Activated naive CD8-positive, alpha-beta T cell (primary cell): ENCODE measurements around the gene ANXA5.
"Not testable (repeated sequence)": the region's sequence is repeated elsewhere in the genome, so short reads cannot be mapped to it uniquely, and the experiment has no call there.

ENCODE experiments used
- H3K27ac Mint-ChIP-seq: one replicate; pipeline ENCODE4 v1.8.0; 2021; ENCODE audit warnings: mixed read lengths
- H3K27me3 Mint-ChIP-seq: one replicate; pipeline ENCODE4 v1.8.0; 2021; ENCODE audit warnings: mixed read lengths
- H3K36me3 Mint-ChIP-seq: one replicate; pipeline ENCODE4 v1.8.0; 2021; ENCODE audit warnings: mixed read lengths
- H3K4me1 Mint-ChIP-seq: one replicate; pipeline ENCODE4 v1.8.0; 2021; ENCODE audit warnings: low read depth, mixed read lengths
- H3K4me3 Mint-ChIP-seq: one replicate; pipeline ENCODE4 v1.8.0; 2021; ENCODE audit warnings: mild to moderate bottlenecking, mixed read lengths
- H3K9me3 Mint-ChIP-seq: one replicate; pipeline ENCODE4 v1.8.0; 2021; ENCODE audit warnings: low read depth, mixed read lengths

Gene ANXA5

GRCh38 chr4:121696581-121697461 lies at the start of gene ANXA5:
TSS of gene ANXA5 (minus strand) at chr4:121696980. CDS start at chr4:121696589, 391 bp downstream.
- H3K27me3 Mint-ChIP-seq = peaks cover 2% of the 10 kb centered on the region
- peak within 1 kb of the TSS; percentile 95 for H3K27ac Mint-ChIP-seq
- H3K4me1 Mint-ChIP-seq = peaks cover 38% of the 10 kb centered on the region
- H3K36me3 Mint-ChIP-seq = no peaks in the 10 kb centered on the region
- no peaks in the 10 kb centered on the region for H3K9me3 Mint-ChIP-seq
- peak within 1 kb of the TSS; percentile 98 for H3K4me3 Mint-ChIP-seq

GRCh38 chr4:121742794-121743193 lies 46.0 kb upstream of the ANXA5 start:
- Mint-ChIP-seq H3K27me3 (peaks cover 5% of the 10 kb centered on the region), H3K9me3 (no peaks in the 10 kb centered on the region), H3K36me3 (no peaks in the 10 kb centered on the region), H3K27ac (no peak overlapping the region), H3K4me1 (no peaks in the 10 kb centered on the region), H3K4me3 (no peak overlapping the region)

- no peak overlapping the region for H3K4me3 Mint-ChIP-seq
- no peaks in the 10 kb centered on the region for H3K4me1 Mint-ChIP-seq
- H3K9me3 Mint-ChIP-seq = no peaks in the 10 kb centered on the region
- peaks cover 2% of the 10 kb centered on the region for H3K27me3 Mint-ChIP-seq
- no peaks in the 10 kb centered on the region for H3K36me3 Mint-ChIP-seq
- H3K27ac Mint-ChIP-seq = no peak overlapping the region
Measured at GRCh38 chr4:121741751-121742150, 45.0 kb upstream of the ANXA5 start.

GRCh38 chr4:121740796-121741409 lies 44.1 kb upstream of the ANXA5 start:
- no peak overlapping the region for H3K27ac Mint-ChIP-seq
- H3K4me1 Mint-ChIP-seq = no peaks in the 10 kb centered on the region
- H3K36me3 Mint-ChIP-seq = no peaks in the 10 kb centered on the region
- no peak overlapping the region for H3K4me3 Mint-ChIP-seq
- H3K27me3 Mint-ChIP-seq = peaks cover 2% of the 10 kb centered on the region
- no peaks in the 10 kb centered on the region for H3K9me3 Mint-ChIP-seq

- H3K9me3 Mint-ChIP-seq = no peaks in the 10 kb centered on the region
- H3K4me1 Mint-ChIP-seq = no peaks in the 10 kb centered on the region
- H3K27ac Mint-ChIP-seq = no peak overlapping the region
- H3K36me3 Mint-ChIP-seq = no peaks in the 10 kb centered on the region
- H3K27me3 Mint-ChIP-seq = no peaks in the 10 kb centered on the region
- no peak overlapping the region for H3K4me3 Mint-ChIP-seq
Measured at GRCh38 chr4:121739575-121739974, 42.8 kb upstream of the ANXA5 start.

- Mint-ChIP-seq H3K36me3 (no peaks in the 10 kb centered on the region), H3K9me3 (no peaks in the 10 kb centered on the region), H3K27me3 (no peaks in the 10 kb centered on the region), H3K4me3 (no peak overlapping the region), H3K4me1 (no peaks in the 10 kb centered on the region), H3K27ac (no peak overlapping the region)
Measured at GRCh38 chr4:121738780-121739535, 42.2 kb upstream of the ANXA5 start.

GRCh38 chr4:121737846-121738554 lies 41.2 kb upstream of the ANXA5 start:
- Mint-ChIP-seq H3K4me3 (no peak overlapping the region), H3K27me3 (no peaks in the 10 kb centered on the region), H3K27ac (no peak overlapping the region)

GRCh38 chr4:121736735-121737351 lies 40.1 kb upstream of the ANXA5 start:
- Mint-ChIP-seq H3K4me3 (no peak overlapping the region), H3K27ac (no peak overlapping the region), H3K36me3 (no peaks in the 10 kb centered on the region), H3K27me3 (no peaks in the 10 kb centered on the region), H3K4me1 (no peaks in the 10 kb centered on the region), H3K9me3 (no peaks in the 10 kb centered on the region)

More at GRCh38 chr4:121737846-121738554, 41.2 kb upstream of the ANXA5 start:
- Mint-ChIP-seq H3K4me1 (no peaks in the 10 kb centered on the region), H3K36me3 (no peaks in the 10 kb centered on the region), H3K9me3 (no peaks in the 10 kb centered on the region)

- no peak overlapping the region for H3K27ac Mint-ChIP-seq
Measured at GRCh38 chr4:121734571-121734970, 37.8 kb upstream of the ANXA5 start.

GRCh38 chr4:121733942-121734341 lies 37.2 kb upstream of the ANXA5 start:
- Mint-ChIP-seq H3K9me3 (no peaks in the 10 kb centered on the region), H3K36me3 (no peaks in the 10 kb centered on the region), H3K4me1 (no peaks in the 10 kb centered on the region), H3K27ac (no peak overlapping the region), H3K4me3 (no peak overlapping the region), H3K27me3 (no peaks in the 10 kb centered on the region)

More at GRCh38 chr4:121734571-121734970, 37.8 kb upstream of the ANXA5 start:
- H3K9me3 Mint-ChIP-seq = no peaks in the 10 kb centered on the region
- H3K4me1 Mint-ChIP-seq = no peaks in the 10 kb centered on the region
- no peaks in the 10 kb centered on the region for H3K36me3 Mint-ChIP-seq
- H3K27me3 Mint-ChIP-seq = no peaks in the 10 kb centered on the region
- no peak overlapping the region for H3K4me3 Mint-ChIP-seq

- H3K9me3 Mint-ChIP-seq, H3K36me3 Mint-ChIP-seq, H3K27me3 Mint-ChIP-seq, H3K27ac Mint-ChIP-seq, H3K4me1 Mint-ChIP-seq, H3K4me3 Mint-ChIP-seq: not testable (repeated sequence)
Measured at GRCh38 chr4:121729753-121730152, 33.0 kb upstream of the ANXA5 start.

- no peak overlapping the region for H3K4me3 Mint-ChIP-seq
- H3K4me1 Mint-ChIP-seq = no peaks in the 10 kb centered on the region
- H3K9me3 Mint-ChIP-seq = no peaks in the 10 kb centered on the region
- H3K36me3 Mint-ChIP-seq = no peaks in the 10 kb centered on the region
- H3K27me3 Mint-ChIP-seq = no peaks in the 10 kb centered on the region
- H3K27ac Mint-ChIP-seq = no peak overlapping the region
Measured at GRCh38 chr4:121728798-121729226, 32.0 kb upstream of the ANXA5 start.

GRCh38 chr4:121728066-121728465 lies 31.3 kb upstream of the ANXA5 start:
- H3K9me3 Mint-ChIP-seq = no peaks in the 10 kb centered on the region
- H3K36me3 Mint-ChIP-seq = no peaks in the 10 kb centered on the region
- H3K27ac Mint-ChIP-seq = no peak overlapping the region
- H3K4me3 Mint-ChIP-seq = no peak overlapping the region
- no peaks in the 10 kb centered on the region for H3K27me3 Mint-ChIP-seq
- H3K4me1 Mint-ChIP-seq = no peaks in the 10 kb centered on the region

- H3K4me3 Mint-ChIP-seq = no peak overlapping the region
- no peaks in the 10 kb centered on the region for H3K9me3 Mint-ChIP-seq
- H3K27me3 Mint-ChIP-seq = no peaks in the 10 kb centered on the region
- no peaks in the 10 kb centered on the region for H3K36me3 Mint-ChIP-seq
- H3K27ac Mint-ChIP-seq = no peak overlapping the region
- H3K4me1 Mint-ChIP-seq = no peaks in the 10 kb centered on the region
Measured at GRCh38 chr4:121726642-121727268, 30.0 kb upstream of the ANXA5 start.
